ENCODE results near the gene ABCG1. TPM values are rescaled to one million over a fixed set of nuclear protein-coding genes. Genes with fewer than 3 reads are reported as not detected.

The ABCG1 gene
- total RNA-seq, 3 donors from 2014 or later: 10.6 to 26.2 (median 23.7) TPM

- H3K36me3 ChIP-seq: no peaks in the 10 kb centered on the region
- H3K9me3 ChIP-seq: no peaks in the 10 kb centered on the region
- H3K27me3 ChIP-seq: no peaks in the 10 kb centered on the region
- no peak for TF ChIP-seq POLR2A (IDR thresholded peaks at IDR 0.05)
- no peak for TF ChIP-seq POLR2AphosphoS5 (IDR thresholded peaks at IDR 0.05)
- no peak for TF ChIP-seq CTCF (IDR thresholded peaks at IDR 0.05)
- intact Hi-C loops (cut with DNase I; ENCODE audit: low total_unique reads): loop anchor here (10.0 kb wide), 1 partner anchor 1193 kb away; no protein-coding TSS in a partner anchor
- H3K4me1 ChIP-seq: no peaks in the 10 kb centered on the region
- DNase-seq (ENCODE audit: low spot score in 2 of 2): no peak
- H3K4me3 ChIP-seq: no peak overlapping the region
- H3K27ac ChIP-seq: no peak overlapping the region
These were observed 99.1 kb downstream of the ABCG1 start for GRCh38 chr21:42317826-42318746.

- Histone ChIP-seq H3K4me3 (no peak overlapping the region), H3K4me1 (no peaks in the 10 kb centered on the region), H3K36me3 (no peaks in the 10 kb centered on the region), H3K27me3 (no peaks in the 10 kb centered on the region), H3K27ac (no peak overlapping the region), H3K9me3 (no peaks in the 10 kb centered on the region)
- intact Hi-C loops (cut with DNase I; ENCODE audit: low total_unique reads): loop anchor here (10.0 kb wide), 1 partner anchor 1195 kb away; no protein-coding TSS in a partner anchor
- no peak for DNase-seq (ENCODE audit: low spot score in 2 of 2)
- no peak for TF ChIP-seq CTCF (IDR thresholded peaks at IDR 0.05)
- no peak for TF ChIP-seq POLR2A (IDR thresholded peaks at IDR 0.05)
- TF ChIP-seq POLR2AphosphoS5 (IDR thresholded peaks at IDR 0.05): no peak
These were observed 100.4 kb downstream of the ABCG1 start for GRCh38 chr21:42319376-42319775.

GRCh38 chr21:42319851-42320572 is 101.1 kb downstream of the ABCG1 start:
- intact Hi-C loops (cut with DNase I; ENCODE audit: low total_unique reads): loop anchor here (10.0 kb wide), 1 partner anchor 1195 kb away; no protein-coding TSS in a partner anchor
- no peak overlapping the region for H3K4me3 ChIP-seq
- DNase-seq (ENCODE audit: low spot score in 2 of 2): no peak

GRCh38 chr21:42320791-42321190 is 101.9 kb downstream of the ABCG1 start:
- DNase-seq (ENCODE audit: low spot score in 2 of 2): no peak
- TF ChIP-seq POLR2A (IDR thresholded peaks at IDR 0.05) (no peak), CTCF (IDR thresholded peaks at IDR 0.05) (no peak), POLR2AphosphoS5 (IDR thresholded peaks at IDR 0.05) (no peak)
- intact Hi-C loops (cut with DNase I; ENCODE audit: low total_unique reads): no loop called here

More at GRCh38 chr21:42319851-42320572, 101.1 kb downstream of the ABCG1 start:
- H3K36me3 ChIP-seq: no peaks in the 10 kb centered on the region
- no peaks in the 10 kb centered on the region for H3K9me3 ChIP-seq
- H3K27ac ChIP-seq: no peak overlapping the region
- H3K4me1 ChIP-seq: no peaks in the 10 kb centered on the region
- TF ChIP-seq POLR2AphosphoS5 (IDR thresholded peaks at IDR 0.05) (no peak), POLR2A (IDR thresholded peaks at IDR 0.05) (no peak), CTCF (IDR thresholded peaks at IDR 0.05) (no peak)
- H3K27me3 ChIP-seq: no peaks in the 10 kb centered on the region

More at GRCh38 chr21:42320791-42321190, 101.9 kb downstream of the ABCG1 start:
- H3K4me3 ChIP-seq: no peak overlapping the region
- no peaks in the 10 kb centered on the region for H3K9me3 ChIP-seq
- H3K4me1 ChIP-seq: no peaks in the 10 kb centered on the region
- H3K27me3 ChIP-seq: no peaks in the 10 kb centered on the region
- H3K36me3 ChIP-seq: no peaks in the 10 kb centered on the region
- H3K27ac ChIP-seq: no peak overlapping the region
